A549 (cell line): Measurements from ENCODE around the gene GOLGA3. TPM values are rescaled to one million over a fixed set of nuclear protein-coding genes. Genes with fewer than 3 reads are reported as not detected.

Source experiments
- ATAC-seq, 2 experiments: fragments of 200-7000 bp in 1 of 2; fragments of >200 bp in 1 of 2; cut with Nextera tagmentation in 1 of 2; cut with Tn5 transposase in 1 of 2; 3 replicates each; pipeline versions ENCODE4 v1.8.0 to v1.9.1; 2018 to 2020; ENCODE audit warnings: mild to moderate bottlenecking in 1 of 2, moderate library complexity in 1 of 2
- CTCF ChIA-PET: fragments of 300-600 bp; sonication (Branson Sonifier 250); formaldehyde crosslinking; extraction: SDS; loops from one replicate; lab custom pipeline; 2021; ENCODE audit warnings: antibody characterized with exemption, inconsistent platforms; lab: Yijun Ruan, JAX
- POLR2A ChIA-PET: fragments of 350-600 bp; formaldehyde crosslinking; extraction: SDS; loops from one replicate; lab custom pipeline; 2021; ENCODE audit warnings: antibody characterized with exemption, inconsistent platforms; lab: Yijun Ruan, JAX
- DNase-seq, 2 experiments: peaks; one replicate each; pipeline versions ENCODE4 v3.0.0 to v3.0.0-alpha.2; 2011 to 2016; ENCODE audit warnings: low read depth in 1 of 2, low spot score in 1 of 2
- FAIRE-seq: peaks from 2 replicates; lab custom pipeline; 2011; peaks lifted over from hg19 to GRCh38; lab: Jason Lieb, UNC
- H3K27ac ChIP-seq, 2 experiments: fragments of >200 bp; sonication (Bioruptor Twin); formaldehyde crosslinking; 3 replicates each; pipeline ENCODE4 v1.5.1; 2016 to 2017
- H3K4me1 ChIP-seq: fragments of >200 bp; sonication (Bioruptor Twin); formaldehyde crosslinking; 3 replicates; pipeline ENCODE4 v1.6.1; 2016
- H3K4me2 ChIP-seq: fragments of >200 bp; sonication (Bioruptor Twin); formaldehyde crosslinking; 3 replicates; pipeline ENCODE4 v1.6.1; 2016
- H3K4me3 ChIP-seq: fragments of >200 bp; sonication (Bioruptor Twin); formaldehyde crosslinking; 3 replicates; pipeline ENCODE4 v1.5.1; 2016
- H3K9me3 ChIP-seq: fragments of >200 bp; sonication (Bioruptor Twin); formaldehyde crosslinking; 3 replicates; pipeline ENCODE4 v1.6.1; 2016
- BHLHE40 ChIP-seq: IDR thresholded peaks from 2 replicates; pipeline ENCODE4 v1.6.1; 2012; ENCODE audit warnings: low read depth, low read length, inconsistent platforms
- CBX2 ChIP-seq: fragments of 200-600 bp; sonication (generic); IDR thresholded peaks from 2 replicates; pipeline ENCODE4 v1.6.1; 2016; ENCODE audit warnings: low read depth, mild to moderate bottlenecking, borderline replicate concordance
- CHD4 ChIP-seq: fragments of 200-600 bp; sonication (generic); IDR thresholded peaks from 2 replicates; pipeline ENCODE4 v1.6.1; 2016; ENCODE audit warnings: antibody characterized with exemption, mild to moderate bottlenecking, borderline replicate concordance
- E2F6 ChIP-seq: IDR thresholded peaks from 2 replicates; pipeline ENCODE4 v1.6.1; 2012; ENCODE audit warnings: low read depth, borderline replicate concordance
- ELK1 ChIP-seq: fragments of 150-350 bp; IDR thresholded peaks from 2 replicates; pipeline ENCODE4 v1.6.1; 2014; ENCODE audit warnings: low read depth, mild to moderate bottlenecking, low read length
- FOSB ChIP-seq: fragments of 250-450 bp; sonication (Bioruptor Pico); IDR thresholded peaks from 2 replicates; pipeline ENCODE4 v1.5.0; 2020; ENCODE audit warnings: mild to moderate bottlenecking, moderate library complexity
- FOSL2 ChIP-seq, 2 experiments: fragments of 450-650 bp in 1 of 2; fragments of >200 bp in 1 of 2; sonication (Bioruptor Twin) in 1 of 2; formaldehyde crosslinking; IDR thresholded peaks; 2 replicates each; pipeline versions ENCODE4 v1.5.0 to v1.6.1; 2016 to 2020; ENCODE audit warnings: mild to moderate bottlenecking in 1 of 2, moderate library complexity in 1 of 2
- GATA3 ChIP-seq: IDR thresholded peaks from 2 replicates; pipeline ENCODE4 v1.6.1; 2012; ENCODE audit warnings: borderline replicate concordance
- JUNB ChIP-seq: fragments of >200 bp; sonication (Bioruptor Twin); formaldehyde crosslinking; IDR thresholded peaks from 2 replicates; pipeline ENCODE4 v1.6.1; 2016
- MYC ChIP-seq: IDR thresholded peaks from 2 replicates; pipeline ENCODE4 v1.6.1; 2012; ENCODE audit warnings: mild to moderate bottlenecking, inconsistent platforms, low read length, improper control_type of control experiment, borderline replicate concordance
- NFE2L2 ChIP-seq: fragments of 150-350 bp; conservative IDR thresholded peaks from 2 replicates; pipeline ENCODE4 v1.6.1; 2014; ENCODE audit warnings: low read length
- NPAS2 ChIP-seq: fragments of 250-450 bp; sonication (Bioruptor Pico); IDR thresholded peaks from 2 replicates; pipeline ENCODE4 v1.8.0; 2022; ENCODE audit warnings: mild to moderate bottlenecking, moderate library complexity, borderline replicate concordance
- POLR2A ChIP-seq: IDR thresholded peaks from 2 replicates; pipeline ENCODE4 v1.6.1; 2012; ENCODE audit warnings: mild to moderate bottlenecking, low read length
- POLR2AphosphoS2 ChIP-seq: conservative IDR thresholded peaks from 2 replicates; pipeline ENCODE4 v1.6.1; 2012; ENCODE audit warnings: low read length, improper control_type of control experiment, inconsistent platforms
- RAD21 ChIP-seq, 2 experiments: fragments of >200 bp in 1 of 2; sonication (Bioruptor Twin) in 1 of 2; formaldehyde crosslinking in 1 of 2; IDR thresholded peaks in 1 of 2; conservative IDR thresholded peaks in 1 of 2; 2 replicates in 1 of 2; 3 replicates in 1 of 2; pipeline ENCODE4 v1.6.1; 2012 to 2018; ENCODE audit warnings: inconsistent platforms in 1 of 2
- RCOR1 ChIP-seq: fragments of 150-350 bp; IDR thresholded peaks from 2 replicates; pipeline ENCODE4 v1.6.1; 2014; ENCODE audit warnings: antibody characterized with exemption, low read length, low read depth
- USF2 ChIP-seq: fragments of 450-650 bp; IDR thresholded peaks from 2 replicates; pipeline ENCODE4 v1.6.1; 2014; ENCODE audit warnings: antibody characterized with exemption
- ZNF302 ChIP-seq: fragments of 250-450 bp; sonication (Bioruptor Pico); IDR thresholded peaks from 2 replicates; pipeline ENCODE4 v1.9.0; 2021; ENCODE audit warnings: inconsistent platforms, mild to moderate bottlenecking, moderate library complexity
- ZSCAN20 ChIP-seq: fragments of 250-450 bp; sonication (Bioruptor Pico); IDR thresholded peaks from 2 replicates; pipeline ENCODE4 v1.8.0; 2022; ENCODE audit warnings: mild to moderate bottlenecking, moderate library complexity
- WGBS: methylation state at CpG from one replicate; pipeline ENCODE4 v1.1.6; 2017; ENCODE audit errors: missing lambda C conversion rate; 5-methylcytosine and 5-hydroxymethylcytosine counted together
- polyA plus RNA-seq, 4 experiments: library from polyadenylated mRNA; depleted of rRNA in 3 of 4; stranded (reverse); fragments of >200 nt; fragmentation: RNase III in 1 of 4; extraction: RNeasy Plus Mini Kit Qiagen cat#74134 plus additional on column Dnase treatment in 1 of 4; gene quantifications; 2 replicates in 3 of 4; 3 replicates in 1 of 4; pipeline ENCODE4 v1.2.3, GENCODE V29; 2011 to 2017

The GOLGA3 gene
- polyA plus RNA-seq, 2 of the 4 experiments (the other 2 are of a cell fraction), result 23.0 to 25.5 TPM

- H3K4me2 ChIP-seq, result no peak overlapping the region
- ChIA-PET POLR2A (no interaction called here), CTCF (no interaction called here)
- no peaks in the 10 kb centered on the region for H3K4me1 ChIP-seq
- DNase-seq (no peak), ATAC-seq (no peak), FAIRE-seq (no peak)
- 80% methylated on average over 9 of the region's 9 CpGs for WGBS
- no peak overlapping the region for H3K27ac ChIP-seq
- no peak overlapping the region for H3K4me3 ChIP-seq
- no peaks in the 10 kb centered on the region for H3K9me3 ChIP-seq
- TF ChIP-seq NFE2L2 (no peak), FOSB (CRISPR knock-in tag) (no peak), ZSCAN20 (CRISPR knock-in tag) (no peak)
Measured at GRCh38 chr12:132784580-132784979, 44.1 kb downstream of the GOLGA3 start.

GRCh38 chr12:132783917-132784531, 44.6 kb downstream of the GOLGA3 start:
- ATAC-seq (no peak), FAIRE-seq (no peak), DNase-seq (no peak)
- no peaks in the 10 kb centered on the region for H3K4me1 ChIP-seq
- no peaks in the 10 kb centered on the region for H3K9me3 ChIP-seq
- H3K4me2 ChIP-seq, result no peak overlapping the region
- no peak overlapping the region for H3K27ac ChIP-seq
- no peak for TF ChIP-seq JUNB
- no peak for TF ChIP-seq NPAS2 (CRISPR knock-in tag)
- TF ChIP-seq FOSL2 (IDR thresholded peaks at IDR 0.05), result no peak
- TF ChIP-seq FOSL2 (CRISPR knock-in tag; IDR thresholded peaks at IDR 0.05), result no peak
- TF ChIP-seq ZSCAN20 (CRISPR knock-in tag), result no peak
- no peak for TF ChIP-seq ZNF302
- no peak for TF ChIP-seq E2F6
- no peak for TF ChIP-seq NFE2L2
- no peak for TF ChIP-seq CHD4
- no peak for TF ChIP-seq BHLHE40
- TF ChIP-seq GATA3, result no peak
- no peak for TF ChIP-seq MYC
- TF ChIP-seq RAD21 (conservative IDR thresholded peaks at IDR 0.05 in 1 of 2, IDR thresholded peaks at IDR 0.05 in 1 of 2), result no peak
- ChIA-PET CTCF (no interaction called here), POLR2A (no interaction called here)
- 89% methylated on average over 22 of the region's 22 CpGs for WGBS
- no peak overlapping the region for H3K4me3 ChIP-seq

GRCh38 chr12:132781938-132782337, 46.7 kb downstream of the GOLGA3 start:
- TF ChIP-seq ELK1, result no peak
- no peak for TF ChIP-seq BHLHE40
- no peak for TF ChIP-seq POLR2AphosphoS2
- no peak for TF ChIP-seq NFE2L2
- no peak for TF ChIP-seq FOSL2 (IDR thresholded peaks at IDR 0.05)
- no peak for TF ChIP-seq FOSL2 (CRISPR knock-in tag; IDR thresholded peaks at IDR 0.05)
- no peak for TF ChIP-seq RCOR1
- no peak for TF ChIP-seq USF2
- no peak for TF ChIP-seq CBX2
- no peak for TF ChIP-seq POLR2A
- ATAC-seq, result no peak
- Histone ChIP-seq H3K9me3 (no peaks in the 10 kb centered on the region), H3K27ac (no peak overlapping the region), H3K4me1 (no peaks in the 10 kb centered on the region), H3K4me2 (no peak overlapping the region), H3K4me3 (no peak overlapping the region)
- POLR2A ChIA-PET, result no interaction called here
- no peak for FAIRE-seq
- CTCF ChIA-PET, result interaction anchor here (0.5 to 1.5 kb wide), 3 partner anchors 12 to 47 kb away, joined by 3 to 4 read pairs (median 4); no protein-coding TSS in a partner anchor
- 97% methylated on average over 8 of the region's 12 CpGs for WGBS
- no peak for DNase-seq
